COLO829 (cell line): ENCODE data around the gene AS3MT.
A peak's percentile ranks its signal among the peaks of the same experiment; 100 is the strongest.

ENCODE experiments used
- DNase-seq: peaks from one replicate; pipeline ENCODE4 v3.0.0; 2012; ENCODE audit warnings: low spot score

The AS3MT gene

GRCh38 chr10:102856758-102857424 lies 12.4 kb upstream of the AS3MT start:
- no peak for DNase-seq

GRCh38 chr10:102859911-102860310 lies 9.4 kb upstream of the AS3MT start:
- no peak for DNase-seq

GRCh38 chr10:102863660-102864059 lies 5.6 kb upstream of the AS3MT start:
- no peak for DNase-seq

DNA sequence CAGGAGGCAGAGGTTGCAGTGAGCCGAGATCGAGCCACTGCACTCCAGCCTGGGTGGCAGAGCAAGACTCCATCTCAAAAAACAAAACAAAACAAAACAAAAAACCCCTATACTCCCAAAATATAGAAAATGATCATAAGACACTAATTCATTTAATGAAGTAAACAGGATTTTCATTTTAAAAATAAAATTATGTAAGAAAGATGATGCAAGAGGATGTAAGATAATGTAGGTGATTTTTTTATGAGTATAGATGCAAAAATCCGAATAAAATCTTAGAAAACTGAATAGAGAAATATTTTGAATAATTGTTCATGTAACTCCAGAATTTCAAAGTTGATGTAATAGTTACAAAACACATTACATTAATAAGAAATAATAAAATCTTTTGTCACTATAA lies 3.6 kb upstream of the AS3MT start:
- DNase-seq: no peak

DNA sequence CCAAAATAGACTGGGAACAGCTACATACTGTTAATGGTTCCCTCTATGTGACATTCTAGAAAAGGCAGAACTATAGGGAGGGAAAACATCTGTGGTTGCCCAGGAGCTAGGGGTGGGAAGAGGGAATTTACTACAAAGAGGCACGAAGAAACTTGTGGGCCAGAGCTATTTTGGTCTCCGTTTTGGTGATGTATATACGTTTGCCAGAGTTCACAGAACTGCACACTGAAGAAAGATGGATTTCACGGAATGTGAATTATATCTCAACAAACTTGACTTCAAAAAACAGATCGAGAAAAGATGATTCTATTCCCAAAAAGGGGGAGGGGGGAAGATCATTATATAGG lies 386 bp upstream of the AS3MT start:
- no peak for DNase-seq

GRCh38 chr10:102870221-102870620 lies 951 bp downstream of the AS3MT start:
- no peak for DNase-seq

- no peak for DNase-seq
These were observed 2.9 kb downstream of the AS3MT start for GRCh38 chr10:102872163-102872562.

DNA sequence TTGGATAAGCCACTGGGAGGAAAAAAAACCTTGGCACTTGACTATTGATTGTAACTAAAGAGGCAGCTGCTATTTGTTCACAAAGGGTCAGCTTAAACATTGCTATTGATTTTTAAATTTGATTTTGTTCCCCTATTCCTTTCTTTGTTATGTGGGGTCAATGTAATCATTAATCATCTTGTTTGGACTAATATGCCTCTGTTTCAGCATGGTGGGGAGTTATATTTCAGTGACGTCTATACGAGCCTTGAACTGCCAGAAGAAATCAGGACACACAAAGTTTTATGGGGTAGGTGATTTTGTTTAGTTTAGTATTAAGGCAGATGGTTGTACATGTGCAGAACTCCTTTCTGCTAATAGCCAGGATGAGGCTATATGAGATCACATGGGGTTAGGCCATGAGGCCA lies 7.5 kb downstream of the AS3MT start:
- no peak for DNase-seq

GRCh38 chr10:102878629-102879028 lies 9.4 kb downstream of the AS3MT start:
- DNase-seq: no peak

DNA sequence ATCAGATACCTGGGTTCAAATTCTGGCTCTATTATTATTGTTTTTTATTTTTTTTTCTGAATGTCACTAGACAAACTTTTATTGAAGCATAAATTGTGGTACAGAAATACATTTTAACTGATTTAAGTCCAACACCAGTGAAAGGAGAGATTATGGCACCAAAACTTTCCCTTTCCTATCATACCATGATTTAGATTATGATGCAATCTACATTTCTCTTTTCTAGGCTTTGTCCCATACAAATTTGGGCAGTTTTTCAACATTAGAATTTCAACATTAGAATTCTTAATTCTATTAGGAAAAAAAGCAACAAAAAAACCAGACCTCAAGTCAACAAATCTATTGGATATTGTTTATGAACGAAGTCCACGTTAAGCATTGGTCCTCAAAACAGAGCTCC lies 11.0 kb downstream of the AS3MT start:
- DNase-seq: no peak

- no peak for DNase-seq
These were observed 18.8 kb downstream of the AS3MT start for GRCh38 chr10:102888048-102888447.

- no peak for DNase-seq
These were observed 25.4 kb downstream of the AS3MT start for GRCh38 chr10:102894466-102895213.

DNA sequence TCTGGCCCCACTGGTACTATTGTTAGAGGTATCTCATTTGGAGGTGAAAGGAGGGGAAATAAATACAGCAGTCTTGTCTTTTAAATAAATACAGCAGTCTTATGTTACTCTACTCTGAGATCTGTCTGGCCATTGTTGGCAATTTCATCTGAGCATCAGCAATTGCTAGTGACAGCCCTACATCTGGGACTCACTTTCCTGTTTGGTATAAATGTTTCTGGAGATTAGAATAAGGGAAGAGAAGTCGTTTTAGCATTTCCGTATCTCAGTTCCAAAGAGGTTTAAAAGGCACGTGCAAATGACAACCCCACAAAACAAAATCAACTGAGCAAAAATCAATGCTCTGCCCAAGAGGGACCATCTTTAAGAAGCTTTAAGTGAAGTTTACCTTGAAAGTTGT lies 30.7 kb downstream of the AS3MT start:
- no peak for DNase-seq

DNA sequence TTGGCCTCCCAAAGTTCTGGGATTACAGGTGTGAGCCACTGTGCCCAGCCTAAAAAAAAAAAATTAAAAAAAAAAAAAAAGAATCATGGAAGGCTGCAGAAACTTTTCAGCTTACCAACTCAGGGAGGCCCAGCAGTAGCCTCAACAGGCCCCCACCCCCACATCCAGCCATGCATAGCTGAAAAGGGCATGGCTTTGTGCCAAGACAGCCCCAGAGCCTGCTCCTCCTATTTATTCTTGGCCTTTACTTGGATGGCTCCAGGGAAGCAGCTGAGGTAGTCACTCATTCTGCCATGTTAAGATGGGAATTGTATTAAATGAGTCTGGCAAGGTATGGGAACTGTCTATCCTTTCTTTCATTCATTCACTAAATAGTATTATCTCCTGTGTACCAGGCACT lies 35.1 kb downstream of the AS3MT start:
- DNase-seq: no peak

DNA sequence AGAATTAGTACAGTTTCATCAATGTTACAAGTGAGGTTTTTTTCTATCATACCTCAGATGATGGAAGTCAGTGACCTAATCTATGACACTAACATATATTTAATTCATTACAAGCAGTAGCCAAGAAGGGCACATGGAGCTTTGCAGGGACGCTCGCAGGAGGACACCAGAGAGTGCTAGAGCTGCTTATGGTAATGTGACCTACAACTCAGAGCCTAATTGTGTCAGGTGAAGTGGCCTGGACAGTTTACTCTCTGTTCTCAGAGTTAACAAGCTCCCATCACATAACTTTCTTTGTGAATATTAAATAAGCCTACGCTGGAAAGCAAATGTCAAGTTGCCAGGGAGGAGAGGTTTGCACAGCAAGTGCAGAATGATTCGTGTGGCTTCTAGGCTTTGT lies 37.2 kb downstream of the AS3MT start:
- DNase-seq: peak; percentile 6

DNA sequence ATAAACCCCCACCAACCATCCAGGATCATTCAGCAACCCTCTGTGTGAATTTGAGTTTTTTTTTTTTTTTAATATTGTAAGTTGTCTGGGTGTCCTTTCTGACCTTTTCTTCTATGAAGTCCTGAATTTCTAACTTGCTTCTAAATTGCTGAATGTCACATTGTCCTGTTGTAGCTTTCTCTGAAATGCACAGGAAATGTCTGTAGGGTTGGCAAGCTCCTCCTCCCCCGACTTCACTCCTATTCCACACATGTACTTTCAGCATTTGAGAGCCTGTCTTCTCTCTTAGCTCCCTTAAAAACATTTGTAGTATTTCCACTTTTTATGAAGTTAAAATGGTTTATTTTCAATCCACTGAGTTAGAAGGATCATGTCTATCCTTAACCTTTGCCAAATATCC lies 45.5 kb downstream of the AS3MT start:
- DNase-seq: no peak

DNA sequence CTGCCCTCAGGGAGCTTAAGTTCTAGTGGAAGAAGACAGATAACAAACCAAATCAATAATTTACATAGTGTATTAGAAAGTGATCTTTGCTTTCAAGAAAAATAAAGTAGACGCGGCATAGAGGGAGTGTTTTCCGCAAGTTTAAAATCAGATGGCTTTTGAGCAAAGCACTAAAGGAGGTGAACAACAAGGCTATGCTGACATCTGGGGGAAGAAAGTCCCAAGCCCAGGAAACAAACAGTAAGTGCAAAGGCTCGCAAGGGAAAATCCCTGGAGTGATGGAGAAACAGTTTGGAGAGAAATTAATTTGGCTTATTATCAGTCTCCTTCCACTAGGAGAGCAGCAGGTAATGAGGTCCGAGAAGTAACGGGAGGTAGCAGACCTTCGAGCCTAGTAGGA lies 46.9 kb downstream of the AS3MT start:
- DNase-seq: no peak

- DNase-seq: no peak
These were observed 48.2 kb downstream of the AS3MT start for GRCh38 chr10:102917314-102917961.

- DNase-seq: peak; percentile 92
These were observed 48.9 kb downstream of the AS3MT start, which contains the start of gene CNNM2 for GRCh38 chr10:102917962-102918816. Gene CNNM2, plus strand, starts transcription at chr10:102918294. Its CDS starts 187 bp downstream, at chr10:102918481.

GRCh38 chr10:102918817-102919245 lies 49.6 kb downstream of the AS3MT start:
- no peak for DNase-seq

GRCh38 chr10:102919246-102919959 lies 50.1 kb downstream of the AS3MT start:
- no peak for DNase-seq
